ENCODE data around the gene FHIP2A.
"Not testable (repeated sequence)": the region's sequence is repeated elsewhere in the genome, so short reads cannot be mapped to it uniquely, and the experiment has no call there.

Gene FHIP2A

GRCh38 chr10:114856544-114857287 is 35.1 kb downstream of the FHIP2A start:
- DNase-seq (ENCODE audit: low read depth, low spot score) = no peak

GRCh38 chr10:114857288-114857565 is 35.6 kb downstream of the FHIP2A start:
- DNase-seq (ENCODE audit: low read depth, low spot score) = not testable (repeated sequence)

GRCh38 chr10:114857922-114858629 is 36.5 kb downstream of the FHIP2A start:
- DNase-seq (ENCODE audit: low read depth, low spot score) = no peak

- DNase-seq (ENCODE audit: low read depth, low spot score) = no peak
Observed at GRCh38 chr10:114859222-114859621, 37.6 kb downstream of the FHIP2A start.

GRCh38 chr10:114862456-114862855 is 40.9 kb downstream of the FHIP2A start:
- DNase-seq (ENCODE audit: low read depth, low spot score) = no peak

- no peak for DNase-seq (ENCODE audit: low read depth, low spot score)
Observed at GRCh38 chr10:114867365-114867764, 45.8 kb downstream of the FHIP2A start.

GRCh38 chr10:114868870-114869519 is 47.4 kb downstream of the FHIP2A start:
- DNase-seq (ENCODE audit: low read depth, low spot score) = no peak

GRCh38 chr10:114869520-114869892 is 47.9 kb downstream of the FHIP2A start:
- no peak for DNase-seq (ENCODE audit: low read depth, low spot score)

- no peak for DNase-seq (ENCODE audit: low read depth, low spot score)
Observed at GRCh38 chr10:114870486-114870885, 48.9 kb downstream of the FHIP2A start.

GRCh38 chr10:114871379-114871778 is 49.8 kb downstream of the FHIP2A start:
- DNase-seq (ENCODE audit: low read depth, low spot score) = no peak
